ENCODE data around the gene DNAH3. TPM values are rescaled to one million over a fixed set of nuclear protein-coding genes. Genes with fewer than 3 reads are reported as not detected.
"Not testable (repeated sequence)": the region's sequence is repeated elsewhere in the genome, so short reads cannot be mapped to it uniquely, and the experiment has no call there.

DNAH3 gene
- total RNA-seq, 2 experiments from 2014 or later: 0.02 to 0.03 TPM

DNA sequence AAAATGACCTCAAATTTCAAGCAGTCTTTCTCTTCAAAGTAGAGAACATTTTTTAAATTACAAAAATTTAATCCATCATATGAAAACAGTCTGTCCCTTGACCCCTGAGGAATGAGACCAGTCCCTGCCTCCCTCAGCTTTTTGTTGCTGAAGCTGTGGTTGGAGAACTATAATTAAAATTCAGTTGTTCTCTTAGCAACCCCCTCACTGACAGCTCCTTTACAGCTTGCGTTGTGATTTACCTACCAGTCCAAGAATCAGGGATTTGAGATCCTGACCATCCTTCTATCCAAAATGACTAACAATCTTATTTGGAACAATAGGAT is 220.3 kb downstream of the DNAH3 start:
- no peak overlapping the region for H3K27ac Mint-ChIP-seq
- H3K9me3 Mint-ChIP-seq (ENCODE audit: low read depth): no peaks in the 10 kb centered on the region
- H3K36me3 Mint-ChIP-seq: peaks cover 16% of the 10 kb centered on the region
- H3K27me3 Mint-ChIP-seq: no peaks in the 10 kb centered on the region
- no peak overlapping the region for H3K4me3 Mint-ChIP-seq
- H3K4me1 Mint-ChIP-seq: peaks cover 2% of the 10 kb centered on the region
- ATAC-seq (no peak), DNase-seq (no peak)
- CTCF ChIA-PET: interaction anchor here (0.5 to 1.3 kb wide), 3 partner anchors 12 to 1485 kb away, joined by 3 to 4 read pairs (median 3); no protein-coding TSS in a partner anchor

DNA sequence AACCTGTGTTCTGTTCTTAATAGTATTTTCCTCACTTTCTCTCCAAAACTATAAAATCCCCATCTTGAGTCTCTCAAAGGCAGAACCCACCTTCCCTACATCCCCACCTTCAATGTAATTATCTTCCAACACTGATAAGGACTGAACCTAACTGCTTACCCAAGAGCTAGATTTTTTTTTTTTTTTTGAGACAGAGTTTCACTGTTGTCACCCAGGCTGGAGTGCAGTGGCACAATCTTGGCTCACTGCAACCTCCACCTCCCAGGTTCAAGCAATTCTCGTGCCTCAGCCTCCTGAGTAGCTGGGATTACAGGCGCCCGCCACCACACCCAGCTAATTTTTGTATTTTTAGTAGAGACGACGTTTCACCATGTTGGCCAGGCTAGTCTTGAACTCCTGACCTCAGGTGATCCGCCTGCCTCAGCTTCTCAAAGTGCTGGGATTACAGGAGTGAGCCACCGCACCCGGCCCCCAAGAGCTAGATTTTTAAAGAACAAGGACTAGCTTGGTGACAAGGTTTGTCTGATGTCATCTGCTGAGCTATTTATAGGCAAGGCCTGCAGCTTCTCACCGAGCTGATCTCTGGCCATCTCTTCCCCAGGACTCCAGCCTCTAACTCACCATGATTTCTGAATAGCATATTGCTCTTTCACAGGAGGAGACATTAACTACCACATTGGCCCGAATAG is 220.8 kb downstream of the DNAH3 start:
- H3K4me3 Mint-ChIP-seq; H3K4me1 Mint-ChIP-seq; DNase-seq; H3K9me3 Mint-ChIP-seq (ENCODE audit: low read depth); H3K27ac Mint-ChIP-seq; H3K27me3 Mint-ChIP-seq; ATAC-seq: not testable (repeated sequence)
- peaks cover 17% of the 10 kb centered on the region for H3K36me3 Mint-ChIP-seq
- CTCF ChIA-PET: interaction anchor here (0.5 to 1.3 kb wide), 4 partner anchors 12 to 1485 kb away, joined by 3 to 4 read pairs (median 4); no protein-coding TSS in a partner anchor

DNA sequence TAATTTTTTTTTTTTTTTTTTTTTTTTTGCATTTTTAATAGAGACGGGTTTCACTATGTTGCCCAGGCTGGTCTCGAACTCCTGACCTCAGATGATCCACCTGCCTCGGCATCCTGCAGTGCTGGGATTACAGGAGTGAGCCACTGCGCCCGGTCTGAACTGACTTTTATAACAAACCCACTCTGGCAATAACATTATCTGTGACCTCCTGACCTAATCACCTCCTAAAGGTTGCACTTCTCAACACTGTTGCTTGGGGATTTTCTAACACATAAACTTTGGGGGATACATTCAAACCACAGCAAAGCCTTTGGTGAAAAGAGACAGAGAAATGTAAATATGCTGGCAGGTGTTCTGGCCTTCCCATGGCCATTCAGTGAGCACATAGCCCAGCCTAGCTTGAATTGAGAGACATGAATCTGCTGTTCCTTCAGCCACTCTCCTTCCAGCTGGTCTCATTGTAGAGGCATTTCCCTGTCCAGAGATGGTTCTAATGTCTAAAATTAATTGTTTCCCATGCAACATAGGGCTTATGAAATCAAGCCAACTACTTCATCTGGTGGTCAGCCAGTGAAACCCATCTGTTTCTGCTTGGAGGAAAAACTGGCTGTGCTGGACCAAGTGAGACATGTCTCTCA is 221.8 kb downstream of the DNAH3 start:
- DNase-seq: no peak
- Mint-ChIP-seq H3K4me1 (no peaks in the 10 kb centered on the region), H3K27me3 (no peaks in the 10 kb centered on the region), H3K4me3 (no peak overlapping the region), H3K27ac (no peak overlapping the region), H3K36me3 (peaks cover 21% of the 10 kb centered on the region), H3K9me3 (ENCODE audit: low read depth) (no peaks in the 10 kb centered on the region)
- no peak for ATAC-seq
- CTCF ChIA-PET: no interaction called here

DNA sequence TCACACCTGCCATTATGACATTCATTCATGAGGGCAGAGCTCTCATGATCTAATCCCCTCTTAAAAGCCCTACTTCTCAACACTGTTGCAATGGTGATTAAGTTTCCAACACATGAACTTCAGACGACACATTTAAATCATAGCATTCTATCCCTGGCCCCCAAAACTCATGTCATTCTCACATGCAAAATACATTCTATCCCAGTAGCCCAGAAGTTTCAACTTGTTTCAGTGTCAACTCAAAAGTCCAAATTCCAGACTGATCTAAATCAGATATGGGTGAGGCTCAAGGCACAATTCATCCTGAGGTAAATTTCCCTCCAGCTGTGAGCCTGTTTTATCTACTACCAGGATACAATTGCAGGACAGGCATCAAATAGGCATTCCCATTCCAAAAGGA is 224.9 kb downstream of the DNAH3 start:
- Mint-ChIP-seq H3K36me3 (peaks cover 31% of the 10 kb centered on the region), H3K27me3 (no peaks in the 10 kb centered on the region), H3K4me1 (peaks cover 2% of the 10 kb centered on the region), H3K4me3 (no peak overlapping the region), H3K9me3 (ENCODE audit: low read depth) (no peaks in the 10 kb centered on the region), H3K27ac (no peak overlapping the region)
- DNase-seq (no peak), ATAC-seq (no peak)
- CTCF ChIA-PET: no interaction called here

DNA sequence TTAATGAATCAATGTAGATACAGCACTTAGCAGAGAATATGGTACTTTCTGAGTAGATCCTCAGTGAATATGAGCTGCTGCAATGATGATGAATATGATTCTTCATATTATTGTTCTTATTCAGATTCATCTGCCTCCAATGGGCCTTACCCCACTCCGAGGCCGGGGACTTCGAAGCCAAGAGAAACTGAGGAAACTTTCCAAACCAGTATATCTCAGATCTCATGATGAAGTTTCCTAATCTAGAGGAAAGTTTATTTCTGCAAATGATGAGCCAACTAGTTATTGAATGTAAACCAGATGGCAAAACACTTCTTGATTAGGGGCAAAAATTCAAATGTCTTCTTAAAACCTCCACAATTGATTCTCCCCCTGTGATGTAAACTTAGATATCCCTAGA is 226.8 kb downstream of the DNAH3 start:
- H3K36me3 Mint-ChIP-seq: peaks cover 42% of the 10 kb centered on the region
- CTCF ChIA-PET: interaction anchor here (0.6 kb wide), 1 partner anchor 1338 kb away, joined by 3 read pairs; no protein-coding TSS in a partner anchor
- no peak overlapping the region for H3K27ac Mint-ChIP-seq

DNA sequence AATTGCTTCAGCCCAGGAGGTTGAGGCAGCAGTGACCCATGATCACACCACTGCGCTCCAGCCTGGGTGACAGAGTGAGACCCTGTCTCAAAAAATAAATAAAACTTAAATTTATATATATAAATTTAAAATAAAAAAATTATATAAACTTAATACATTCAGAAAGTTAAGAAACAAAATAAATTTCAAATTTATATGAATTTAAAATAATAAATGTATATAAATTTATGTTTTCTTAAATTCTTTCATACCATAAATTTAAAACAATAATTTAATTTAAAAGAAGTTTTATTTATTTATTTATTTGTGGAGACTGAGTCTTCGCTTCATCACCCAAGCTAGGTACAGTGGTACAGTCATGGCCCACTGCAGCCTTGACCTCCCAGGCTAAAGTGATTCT is 229.8 kb downstream of the DNAH3 start:
- Mint-ChIP-seq H3K27me3 (no peaks in the 10 kb centered on the region), H3K4me3 (no peak overlapping the region), H3K9me3 (ENCODE audit: low read depth) (no peaks in the 10 kb centered on the region), H3K4me1 (peaks cover 32% of the 10 kb centered on the region), H3K36me3 (peaks cover 59% of the 10 kb centered on the region), H3K27ac (no peak overlapping the region)
- ATAC-seq (no peak), DNase-seq (no peak)
- CTCF ChIA-PET: interaction anchor here (1.1 kb wide), 1 partner anchor 46 kb away, joined by 3 read pairs; no protein-coding TSS in a partner anchor

More for the DNA sequence above, 226.8 kb downstream of the DNAH3 start:
- H3K4me3 Mint-ChIP-seq: no peak overlapping the region
- no peaks in the 10 kb centered on the region for H3K27me3 Mint-ChIP-seq
- H3K9me3 Mint-ChIP-seq (ENCODE audit: low read depth): no peaks in the 10 kb centered on the region
- peaks cover 9% of the 10 kb centered on the region for H3K4me1 Mint-ChIP-seq
- DNase-seq: no peak
- ATAC-seq: no peak

DNA sequence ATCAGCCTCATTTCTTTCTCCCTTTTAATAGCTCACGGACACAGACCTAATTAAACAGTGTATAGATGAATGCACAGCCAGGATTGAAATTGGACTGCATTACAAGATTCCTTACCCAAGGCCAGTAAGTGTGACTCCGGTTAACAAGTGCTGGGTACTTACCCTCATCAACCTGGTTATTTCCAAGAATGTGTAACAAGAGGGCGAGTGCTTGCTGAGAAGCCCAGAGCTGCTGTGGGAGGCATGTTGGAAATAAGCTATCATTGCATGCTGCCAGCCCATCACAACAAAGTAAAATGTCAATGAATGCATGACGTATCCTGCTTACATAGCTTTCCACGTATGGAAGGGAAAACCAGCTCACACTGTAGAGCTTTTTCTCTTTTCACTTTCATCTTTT is 230.6 kb downstream of the DNAH3 start:
- Mint-ChIP-seq H3K27me3 (no peaks in the 10 kb centered on the region), H3K4me1 (peaks cover 36% of the 10 kb centered on the region), H3K9me3 (ENCODE audit: low read depth) (no peaks in the 10 kb centered on the region), H3K36me3 (peaks cover 59% of the 10 kb centered on the region), H3K27ac (no peak overlapping the region), H3K4me3 (no peak overlapping the region)
- CTCF ChIA-PET: interaction anchor here (1.1 kb wide), 2 partner anchors 23 to 46 kb away, joined by 3 read pairs; no protein-coding TSS in a partner anchor
- no peak for DNase-seq
- ATAC-seq: no peak

DNA sequence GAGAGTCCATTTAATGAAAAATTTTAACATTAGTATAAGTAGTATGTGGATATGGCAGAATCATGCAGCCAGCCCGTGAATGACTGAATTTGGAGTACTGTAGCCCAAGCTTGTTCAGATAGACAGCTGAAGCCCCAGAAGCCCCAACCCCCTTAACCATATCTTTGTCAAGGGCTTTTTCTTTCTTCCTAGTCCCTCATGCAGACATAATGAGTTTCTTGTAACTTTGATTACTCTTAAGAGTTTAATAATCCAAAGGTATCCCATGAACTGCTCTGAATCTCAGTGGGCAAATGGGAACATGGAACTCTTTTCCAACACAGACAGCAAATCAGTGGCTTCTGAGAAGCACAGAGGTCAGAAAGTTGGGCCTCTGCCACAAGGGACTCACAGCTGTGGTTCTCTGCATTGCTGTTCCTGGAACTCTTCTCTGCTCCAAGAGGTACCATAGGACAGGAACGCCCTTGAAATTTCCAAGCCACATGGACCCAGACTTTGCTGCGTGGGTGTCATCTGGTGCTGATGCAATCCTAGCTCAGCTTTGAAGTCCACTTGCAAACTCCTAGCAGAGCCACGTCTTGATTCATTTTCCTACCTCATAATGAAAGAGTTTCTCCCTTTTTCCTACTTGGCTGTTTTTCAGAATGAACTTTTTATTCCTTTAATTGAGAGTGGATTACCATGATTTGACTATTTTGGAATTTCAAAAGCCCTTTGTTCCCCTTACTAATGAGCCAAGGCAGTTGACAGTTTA is 232.0 kb downstream of the DNAH3 start:
- H3K27me3 Mint-ChIP-seq: no peaks in the 10 kb centered on the region
- DNase-seq (no peak), ATAC-seq (no peak)
- peaks cover 59% of the 10 kb centered on the region for H3K36me3 Mint-ChIP-seq
- peaks cover 42% of the 10 kb centered on the region for H3K4me1 Mint-ChIP-seq
- no peaks in the 10 kb centered on the region for H3K9me3 Mint-ChIP-seq (ENCODE audit: low read depth)
- peak overlapping the region; percentile 14 for H3K27ac Mint-ChIP-seq
- CTCF ChIA-PET: interaction anchor here (0.9 to 1.4 kb wide), 3 partner anchors 12 to 25 kb away, joined by 3 read pairs; no protein-coding TSS in a partner anchor
- no peak overlapping the region for H3K4me3 Mint-ChIP-seq

DNA sequence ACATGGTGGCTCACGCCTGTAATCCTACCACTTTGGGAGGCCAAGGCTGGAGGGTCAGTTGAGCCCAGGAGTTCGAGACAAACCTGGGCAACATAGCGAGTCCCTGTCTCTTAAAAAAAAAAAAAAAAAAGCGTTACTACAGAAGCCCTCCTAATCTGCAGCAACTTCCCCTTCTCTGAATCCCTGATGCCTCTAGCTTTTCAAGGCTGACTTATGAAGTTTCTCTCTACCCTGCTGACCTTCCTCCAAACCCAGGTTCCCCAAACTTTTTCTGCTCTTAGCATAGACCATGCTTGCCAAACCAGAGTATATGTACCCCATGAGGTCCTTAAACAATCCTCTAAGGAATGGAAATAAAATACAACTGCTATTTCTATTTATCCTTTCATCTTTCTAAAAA is 233.7 kb downstream of the DNAH3 start:
- DNase-seq: no peak
- no peaks in the 10 kb centered on the region for H3K9me3 Mint-ChIP-seq (ENCODE audit: low read depth)
- H3K27ac Mint-ChIP-seq: peak overlapping the region; percentile 4
- CTCF ChIA-PET: interaction anchor here (1.1 kb wide), 1 partner anchor 16 kb away, joined by 3 read pairs; the partner anchor contains the start of genes DCUN1D3 and LYRM1
- H3K4me3 Mint-ChIP-seq: no peak overlapping the region
- H3K4me1 Mint-ChIP-seq: peaks cover 45% of the 10 kb centered on the region
- peaks cover 53% of the 10 kb centered on the region for H3K36me3 Mint-ChIP-seq
- ATAC-seq: no peak
- H3K27me3 Mint-ChIP-seq: no peaks in the 10 kb centered on the region

DNA sequence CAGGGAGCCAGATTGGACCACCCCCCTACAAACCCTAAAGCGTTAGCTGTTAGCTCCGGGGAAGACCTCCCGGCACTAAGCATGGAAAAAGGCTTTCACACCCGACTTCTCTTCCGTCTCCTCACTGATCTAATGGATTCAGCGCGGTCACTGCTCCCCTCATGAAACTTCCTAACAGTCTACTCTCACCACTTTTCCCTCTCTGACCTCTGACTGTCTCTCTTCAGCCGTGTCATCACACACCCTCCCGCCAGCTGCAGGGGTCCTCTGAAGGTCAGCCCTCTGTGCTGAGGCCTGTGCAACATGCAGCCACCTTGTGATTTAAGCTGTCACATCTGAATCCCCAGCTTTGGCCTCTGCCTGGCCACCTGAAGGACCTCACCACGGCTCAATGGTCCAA is 234.4 kb downstream of the DNAH3 start:
- Mint-ChIP-seq H3K27me3 (no peaks in the 10 kb centered on the region), H3K4me1 (peaks cover 50% of the 10 kb centered on the region), H3K9me3 (ENCODE audit: low read depth) (no peaks in the 10 kb centered on the region), H3K36me3 (peaks cover 50% of the 10 kb centered on the region), H3K27ac (no peak overlapping the region), H3K4me3 (no peak overlapping the region)
- CTCF ChIA-PET: interaction anchor here (1.1 to 1.3 kb wide), 2 partner anchors 16 to 42 kb away, joined by 3 read pairs; partner anchors contain the start of genes DCUN1D3 and LYRM1
- no peak for ATAC-seq
- DNase-seq: no peak

DNA sequence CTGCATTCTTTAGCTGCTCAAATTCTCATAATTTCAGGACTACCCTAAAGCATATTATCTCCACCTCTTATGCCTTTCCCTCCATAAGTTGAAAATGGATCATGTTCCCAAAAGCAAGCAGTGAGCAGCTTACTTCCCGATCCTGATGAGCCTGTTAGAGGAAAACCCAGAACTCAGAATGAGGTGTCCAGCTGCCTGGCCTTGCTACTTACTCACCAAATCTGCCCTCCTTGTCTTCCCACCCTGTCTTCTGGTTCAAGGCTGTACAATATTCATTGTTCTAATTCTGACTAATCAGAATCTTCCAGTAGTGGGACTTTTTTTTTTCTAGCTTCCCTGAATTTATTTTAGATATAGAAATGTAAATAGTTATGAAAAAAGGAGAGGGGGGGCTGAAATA is 239.3 kb downstream of the DNAH3 start:
- DNase-seq (peak; percentile 46), ATAC-seq (peak; percentile 38)
- H3K4me3 Mint-ChIP-seq: peak overlapping the region; percentile 45
- CTCF ChIA-PET: interaction anchor here (0.8 to 5.7 kb wide), 6 partner anchors 11 to 62 kb away, joined by 3 to 19 read pairs (median 9); partner anchors contain the start of genes DCUN1D3 and LYRM1
- peaks cover 66% of the 10 kb centered on the region for H3K4me1 Mint-ChIP-seq
- H3K36me3 Mint-ChIP-seq: peaks cover 41% of the 10 kb centered on the region
- no peaks in the 10 kb centered on the region for H3K9me3 Mint-ChIP-seq (ENCODE audit: low read depth)
- no peaks in the 10 kb centered on the region for H3K27me3 Mint-ChIP-seq
- H3K27ac Mint-ChIP-seq: peak overlapping the region; percentile 82

DNA sequence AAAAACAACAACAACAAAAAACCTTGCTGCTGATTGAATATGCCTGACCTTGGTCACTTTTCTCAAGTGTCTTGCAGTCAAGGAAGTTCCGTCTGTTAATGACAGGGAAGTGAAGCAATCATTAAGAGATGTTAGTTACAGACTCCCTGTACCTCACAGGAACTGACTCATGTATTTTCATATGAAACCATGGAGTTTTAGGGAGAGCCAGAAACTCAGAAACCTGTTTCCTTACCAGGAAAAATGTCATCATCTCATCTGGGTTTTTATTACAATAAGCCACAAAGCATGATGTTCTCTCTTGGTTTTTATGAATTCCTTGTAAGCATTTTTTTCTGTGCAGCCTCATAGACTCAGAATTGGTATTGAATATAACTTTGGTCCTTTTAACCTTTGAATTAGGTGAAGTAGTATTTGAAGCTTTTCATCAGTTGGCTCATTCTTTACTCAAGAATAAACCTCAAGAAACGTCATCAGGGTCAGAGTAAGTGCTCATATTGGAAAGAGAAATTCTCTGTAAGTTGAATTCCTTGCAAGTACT is 239.8 kb downstream of the DNAH3 start:
- Mint-ChIP-seq H3K27me3 (no peaks in the 10 kb centered on the region), H3K4me1 (peaks cover 70% of the 10 kb centered on the region), H3K9me3 (ENCODE audit: low read depth) (no peaks in the 10 kb centered on the region), H3K27ac (peak overlapping the region; percentile 82), H3K36me3 (peaks cover 41% of the 10 kb centered on the region), H3K4me3 (peak overlapping the region; percentile 45)
- CTCF ChIA-PET: interaction anchor here (0.9 to 5.7 kb wide), 5 partner anchors 10 to 61 kb away, joined by 3 to 19 read pairs (median 10); partner anchors contain the start of genes DCUN1D3 and LYRM1
- DNase-seq (no peak), ATAC-seq (peak; percentile 73)
